GM19099 (cell line): Measurements from ENCODE around the gene FBXO42.

Source experiments
- POLR2A ChIP-seq: IDR thresholded peaks from 3 replicates; pipeline ENCODE4 v1.6.1; 2011; ENCODE audit warnings: low read depth; ENCODE audit not compliant: insufficient read length; ENCODE audit errors: extremely low read depth

FBXO42 gene

GRCh38 chr1:16376971-16377370, 24.7 kb upstream of the FBXO42 start:
- TF ChIP-seq POLR2A, result no peak

GRCh38 chr1:16375521-16376340, 23.5 kb upstream of the FBXO42 start:
- no peak for TF ChIP-seq POLR2A

- TF ChIP-seq POLR2A, result no peak
Measured at GRCh38 chr1:16374266-16374665, 22.0 kb upstream of the FBXO42 start.

GRCh38 chr1:16372535-16373285, 20.4 kb upstream of the FBXO42 start:
- TF ChIP-seq POLR2A, result no peak

- TF ChIP-seq POLR2A, result no peak
Measured at GRCh38 chr1:16371725-16372124, 19.4 kb upstream of the FBXO42 start.

GRCh38 chr1:16369821-16370220, 17.5 kb upstream of the FBXO42 start:
- TF ChIP-seq POLR2A, result no peak

- peak; percentile 12 for TF ChIP-seq POLR2A
Measured at GRCh38 chr1:16367968-16368890, 15.9 kb upstream of the FBXO42 start.

GRCh38 chr1:16367258-16367967, 15.1 kb upstream of the FBXO42 start:
- peak; percentile 78 for TF ChIP-seq POLR2A

GRCh38 chr1:16366722-16367257, 14.5 kb upstream of the FBXO42 start, which contains the start of gene SZRD1:
TSS of gene SZRD1 (plus strand) at chr1:16367242. CDS start at chr1:16367258, 16 bp downstream.
- no peak for TF ChIP-seq POLR2A

- TF ChIP-seq POLR2A, result no peak
Measured at GRCh38 chr1:16356867-16357266, 4.6 kb upstream of the FBXO42 start.

- no peak for TF ChIP-seq POLR2A
Measured at GRCh38 chr1:16354619-16355018, 2.3 kb upstream of the FBXO42 start.

- no peak for TF ChIP-seq POLR2A
Measured at GRCh38 chr1:16352842-16353535, 709 bp upstream of the FBXO42 start.

GRCh38 chr1:16351456-16351993, 755 bp downstream of the FBXO42 start:
- TF ChIP-seq POLR2A, result no peak

GRCh38 chr1:16349847-16350406, 2.4 kb downstream of the FBXO42 start:
- no peak for TF ChIP-seq POLR2A
